Parathyroid adenoma (tissue), 2 donors: ENCODE data around the gene KCNAB3.

Source experiments
- H2AFZ ChIP-seq: fragments of 300-600 bp; sonication (generic); one replicate; pipeline ENCODE4 v1.7.0; 2017; ENCODE audit warnings: antibody characterized with exemption, mild to moderate bottlenecking
- H3K27ac ChIP-seq: fragments of 300-600 bp; sonication (generic); one replicate; pipeline ENCODE4 v1.7.0; 2017
- H3K27me3 ChIP-seq: fragments of 300-600 bp; sonication (generic); one replicate; pipeline ENCODE4 v1.7.0; 2017; ENCODE audit warnings: low read length; ENCODE audit not compliant: control insufficient read depth, insufficient read depth
- H3K36me3 ChIP-seq: fragments of 300-600 bp; sonication (generic); one replicate; pipeline ENCODE4 v1.7.0; 2017; ENCODE audit warnings: low read length; ENCODE audit not compliant: control insufficient read depth, insufficient read depth
- H3K4me1 ChIP-seq: fragments of 300-600 bp; sonication (generic); one replicate; pipeline ENCODE4 v1.7.0; 2017; ENCODE audit warnings: control low read depth
- H3K4me2 ChIP-seq: fragments of 300-600 bp; sonication (generic); one replicate; pipeline ENCODE4 v1.7.0; 2017; ENCODE audit warnings: low read length
- H3K4me3 ChIP-seq: fragments of 300-600 bp; sonication (generic); one replicate; pipeline ENCODE4 v1.7.0; 2017; ENCODE audit warnings: low read depth, low read length
- H3K79me2 ChIP-seq: fragments of 300-600 bp; sonication (generic); one replicate; pipeline ENCODE4 v1.7.0; 2017; ENCODE audit warnings: control low read depth
- H3K9ac ChIP-seq: fragments of 300-600 bp; sonication (generic); one replicate; pipeline ENCODE4 v1.7.0; 2017; ENCODE audit warnings: mild to moderate bottlenecking
- H3K9me3 ChIP-seq: fragments of 300-600 bp; sonication (generic); one replicate; pipeline ENCODE4 v1.7.0; 2017; ENCODE audit warnings: low read length; ENCODE audit not compliant: control insufficient read depth
- TF ChIP-seq, protein P1 (sequence below): fragments of 300-600 bp; sonication (generic); IDR thresholded peaks from one replicate; pipeline ENCODE4 v1.7.0; 2017; ENCODE audit warnings: antibody characterized with exemption, mild to moderate bottlenecking
- donor health status: primary hyperparathyroidism.

The KCNAB3 gene

DNA sequence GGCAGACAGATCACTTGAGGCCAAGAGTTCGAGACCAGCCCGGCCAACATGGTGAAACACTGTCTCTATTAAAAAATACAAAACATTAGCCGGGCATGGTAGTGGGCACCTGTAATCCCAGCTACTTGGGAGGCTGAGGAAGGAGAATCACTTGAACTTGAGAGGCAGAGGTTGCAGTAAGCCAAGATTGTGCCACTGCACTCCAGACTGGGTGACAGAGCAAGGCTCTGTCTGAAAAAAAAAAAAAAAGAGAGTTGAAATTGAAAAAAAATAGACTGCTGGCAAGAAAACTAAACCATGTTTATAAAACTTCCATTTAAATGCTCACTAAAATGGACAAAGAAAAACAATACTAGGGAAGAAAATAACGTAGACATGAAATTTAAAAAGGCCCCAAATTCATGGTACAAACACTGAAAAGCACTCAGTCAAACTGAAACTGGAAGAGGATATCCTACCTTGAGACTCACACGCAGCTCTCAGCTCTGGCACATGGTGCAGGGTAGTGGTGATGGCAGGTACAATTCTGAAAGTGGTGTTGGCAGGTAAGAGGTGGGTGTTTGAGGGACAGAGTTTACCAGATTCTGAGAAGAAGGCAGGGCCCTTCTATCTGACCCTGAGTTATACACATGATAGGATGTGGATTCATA lies 21.6 kb upstream of the KCNAB3 start:
- no peaks in the 10 kb centered on the region for H3K36me3 ChIP-seq
- H3K27ac ChIP-seq = no peak overlapping the region
- H3K79me2 ChIP-seq = no peaks in the 10 kb centered on the region
- H3K4me3 ChIP-seq = no peak overlapping the region
- H3K4me1 ChIP-seq = no peaks in the 10 kb centered on the region
- no peaks in the 10 kb centered on the region for H3K27me3 ChIP-seq
- TF ChIP-seq, protein P1, sequence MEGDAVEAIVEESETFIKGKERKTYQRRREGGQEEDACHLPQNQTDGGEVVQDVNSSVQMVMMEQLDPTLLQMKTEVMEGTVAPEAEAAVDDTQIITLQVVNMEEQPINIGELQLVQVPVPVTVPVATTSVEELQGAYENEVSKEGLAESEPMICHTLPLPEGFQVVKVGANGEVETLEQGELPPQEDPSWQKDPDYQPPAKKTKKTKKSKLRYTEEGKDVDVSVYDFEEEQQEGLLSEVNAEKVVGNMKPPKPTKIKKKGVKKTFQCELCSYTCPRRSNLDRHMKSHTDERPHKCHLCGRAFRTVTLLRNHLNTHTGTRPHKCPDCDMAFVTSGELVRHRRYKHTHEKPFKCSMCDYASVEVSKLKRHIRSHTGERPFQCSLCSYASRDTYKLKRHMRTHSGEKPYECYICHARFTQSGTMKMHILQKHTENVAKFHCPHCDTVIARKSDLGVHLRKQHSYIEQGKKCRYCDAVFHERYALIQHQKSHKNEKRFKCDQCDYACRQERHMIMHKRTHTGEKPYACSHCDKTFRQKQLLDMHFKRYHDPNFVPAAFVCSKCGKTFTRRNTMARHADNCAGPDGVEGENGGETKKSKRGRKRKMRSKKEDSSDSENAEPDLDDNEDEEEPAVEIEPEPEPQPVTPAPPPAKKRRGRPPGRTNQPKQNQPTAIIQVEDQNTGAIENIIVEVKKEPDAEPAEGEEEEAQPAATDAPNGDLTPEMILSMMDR = no peak
- no peak overlapping the region for H3K4me2 ChIP-seq
- H2AFZ ChIP-seq = no peak overlapping the region
- H3K9ac ChIP-seq = no peak overlapping the region
- no peaks in the 10 kb centered on the region for H3K9me3 ChIP-seq

GRCh38 chr17:7950578-7950977 lies 20.9 kb upstream of the KCNAB3 start:
- no peak overlapping the region for H3K4me2 ChIP-seq

GRCh38 chr17:7947651-7948050 lies 18.0 kb upstream of the KCNAB3 start:
- H3K79me2 ChIP-seq = no peaks in the 10 kb centered on the region
- H3K27me3 ChIP-seq = no peaks in the 10 kb centered on the region
- no peaks in the 10 kb centered on the region for H3K4me1 ChIP-seq
- no peak overlapping the region for H3K9ac ChIP-seq
- TF ChIP-seq, protein P1 = no peak
- H2AFZ ChIP-seq = no peak overlapping the region
- H3K27ac ChIP-seq = no peak overlapping the region
- H3K36me3 ChIP-seq = no peaks in the 10 kb centered on the region
- H3K9me3 ChIP-seq = no peaks in the 10 kb centered on the region
- no peak overlapping the region for H3K4me3 ChIP-seq
- H3K4me2 ChIP-seq = no peak overlapping the region

More at GRCh38 chr17:7950578-7950977, 20.9 kb upstream of the KCNAB3 start:
- Histone ChIP-seq H3K9me3 (no peaks in the 10 kb centered on the region), H3K4me1 (no peaks in the 10 kb centered on the region), H3K27ac (no peak overlapping the region), H3K4me3 (no peak overlapping the region), H3K79me2 (no peaks in the 10 kb centered on the region), H3K9ac (no peak overlapping the region), H3K27me3 (no peaks in the 10 kb centered on the region), H2AFZ (no peak overlapping the region), H3K36me3 (no peaks in the 10 kb centered on the region)
- TF ChIP-seq, protein P1 = no peak

DNA sequence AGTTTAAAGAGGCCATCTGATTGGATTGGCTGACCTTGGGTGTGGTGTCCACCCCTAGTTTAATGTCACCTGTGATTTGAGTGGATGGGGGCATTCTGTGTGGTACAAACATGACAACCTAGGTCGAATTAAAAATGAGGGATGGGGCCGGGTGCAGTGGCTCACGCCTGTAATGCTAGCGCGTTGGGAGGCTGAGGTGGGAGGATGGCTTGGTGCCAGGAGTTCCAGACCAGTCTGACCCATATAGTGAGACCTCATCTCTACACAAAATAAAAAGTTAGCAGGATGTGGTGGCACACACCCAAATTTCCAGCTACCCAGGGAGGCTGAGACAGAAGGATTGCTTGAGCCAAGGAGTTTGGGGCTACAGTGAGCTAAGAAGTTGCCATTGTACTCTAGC lies 16.8 kb upstream of the KCNAB3 start:
- no peaks in the 10 kb centered on the region for H3K79me2 ChIP-seq
- TF ChIP-seq, protein P1 = no peak
- H3K4me2 ChIP-seq = no peak overlapping the region
- no peak overlapping the region for H3K4me3 ChIP-seq
- no peak overlapping the region for H3K9ac ChIP-seq
- H3K27me3 ChIP-seq = no peaks in the 10 kb centered on the region
- no peaks in the 10 kb centered on the region for H3K9me3 ChIP-seq
- H2AFZ ChIP-seq = no peak overlapping the region
- no peak overlapping the region for H3K27ac ChIP-seq
- no peaks in the 10 kb centered on the region for H3K4me1 ChIP-seq
- H3K36me3 ChIP-seq = no peaks in the 10 kb centered on the region

- no peaks in the 10 kb centered on the region for H3K4me1 ChIP-seq
- H3K36me3 ChIP-seq = no peaks in the 10 kb centered on the region
- TF ChIP-seq, protein P1 = no peak
- H3K9ac ChIP-seq = no peak overlapping the region
- H3K4me2 ChIP-seq = no peak overlapping the region
- H3K27ac ChIP-seq = no peak overlapping the region
- no peak overlapping the region for H3K4me3 ChIP-seq
- no peaks in the 10 kb centered on the region for H3K27me3 ChIP-seq
- H3K9me3 ChIP-seq = no peaks in the 10 kb centered on the region
- H3K79me2 ChIP-seq = no peaks in the 10 kb centered on the region
- H2AFZ ChIP-seq = no peak overlapping the region
Measured at GRCh38 chr17:7945651-7946050, 16.0 kb upstream of the KCNAB3 start.
